ENCODE results near the gene CAST. TPM values are rescaled to one million over a fixed set of nuclear protein-coding genes. Genes with fewer than 3 reads are reported as not detected.
A peak's percentile ranks its signal among the peaks of the same experiment; 100 is the strongest.

Gene CAST
- polyA plus RNA-seq, 3 donors from 2014 or later = 24.0 to 133 (median 59.9) TPM

DNA sequence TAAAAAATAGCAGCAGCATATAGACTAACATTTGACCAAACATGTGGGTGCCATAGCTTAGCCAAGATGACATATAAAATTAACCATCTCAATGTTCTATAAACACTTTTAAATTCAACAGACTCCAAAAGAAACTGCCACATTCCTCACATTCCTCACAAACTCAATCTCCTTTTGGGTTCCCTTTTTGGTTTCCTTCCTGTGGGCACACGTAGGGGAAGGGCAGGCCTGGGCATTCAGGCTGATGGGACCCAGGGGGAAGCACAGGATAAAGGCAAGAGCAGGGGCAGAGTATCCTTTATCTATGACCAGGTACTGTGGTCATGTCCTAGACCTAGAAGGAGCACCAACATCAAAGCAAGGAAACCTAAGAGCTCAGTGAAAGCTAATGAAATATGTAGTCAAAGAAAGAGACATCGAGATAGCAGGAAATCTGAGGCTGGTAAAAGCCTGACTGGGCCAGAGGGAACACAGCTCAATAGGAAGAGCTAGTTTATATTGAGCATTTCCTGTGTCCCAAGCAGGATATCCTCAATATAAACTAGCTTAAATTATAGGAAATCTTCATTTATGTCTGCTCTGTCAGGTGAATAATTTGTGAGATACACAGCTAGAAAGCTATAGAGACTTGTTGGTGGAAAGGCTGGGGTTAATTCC, 159.2 kb downstream of the CAST start:
- peaks cover 0 to 9% (median 6%) of the 10 kb centered on the region in 3 donors for H3K27me3 Mint-ChIP-seq (ENCODE audit: low read depth in 3 of 3)
- H3K27ac Mint-ChIP-seq = no peak overlapping the region
- no peaks in the 10 kb centered on the region for H3K9me3 Mint-ChIP-seq
- no peaks in the 10 kb centered on the region for H3K36me3 Mint-ChIP-seq
- no peak for DNase-seq
- peaks cover 22 to 33% of the 10 kb centered on the region in 2 donors for H3K4me1 Mint-ChIP-seq
- H3K4me3 Mint-ChIP-seq = no peak overlapping the region

DNA sequence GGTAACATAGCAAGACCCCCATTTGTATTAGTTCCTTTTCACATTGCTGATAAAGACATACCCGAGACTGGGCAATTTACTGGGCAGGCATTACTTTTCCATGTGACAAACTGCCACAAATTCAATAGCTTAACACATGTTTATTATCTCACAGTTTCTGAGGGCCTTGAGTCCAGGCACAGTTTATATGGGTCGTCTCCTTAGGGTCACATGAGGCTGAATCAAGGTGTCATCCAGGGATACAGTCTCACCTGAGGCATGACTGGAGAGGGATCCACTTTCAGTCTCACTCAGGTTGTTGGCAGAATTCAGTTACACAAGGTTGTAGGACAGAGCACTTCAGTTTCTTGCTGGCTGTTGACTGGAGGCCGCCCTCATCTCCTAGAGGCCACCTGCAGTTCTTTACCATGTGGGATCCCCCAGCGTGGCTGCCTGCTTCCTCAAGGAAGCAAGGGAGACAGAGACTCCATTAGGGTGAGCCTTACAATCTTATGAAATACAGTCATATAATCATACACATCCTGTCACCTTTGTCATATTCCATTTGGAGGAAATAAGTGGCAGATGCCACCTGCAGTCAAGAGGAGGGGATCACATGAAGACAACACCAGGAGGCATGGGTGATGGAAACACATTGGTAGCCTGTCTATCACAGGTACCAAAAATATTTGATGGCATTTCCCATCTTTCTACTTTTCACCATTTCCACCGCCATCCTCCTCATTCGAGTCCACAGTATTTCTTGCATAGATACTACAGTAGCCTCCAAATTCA, 160.7 kb downstream of the CAST start:
- Mint-ChIP-seq H3K27me3 (ENCODE audit: low read depth in 3 of 3) (peaks cover 0 to 4% (median 1%) of the 10 kb centered on the region in 3 donors), H3K4me1 (peaks cover 8 to 18% of the 10 kb centered on the region in 2 donors), H3K4me3 (no peak overlapping the region), H3K36me3 (no peaks in the 10 kb centered on the region), H3K9me3 (no peaks in the 10 kb centered on the region), H3K27ac (peak overlapping the region in 1 of 6 donors; percentile 81)
- no peak for DNase-seq

DNA sequence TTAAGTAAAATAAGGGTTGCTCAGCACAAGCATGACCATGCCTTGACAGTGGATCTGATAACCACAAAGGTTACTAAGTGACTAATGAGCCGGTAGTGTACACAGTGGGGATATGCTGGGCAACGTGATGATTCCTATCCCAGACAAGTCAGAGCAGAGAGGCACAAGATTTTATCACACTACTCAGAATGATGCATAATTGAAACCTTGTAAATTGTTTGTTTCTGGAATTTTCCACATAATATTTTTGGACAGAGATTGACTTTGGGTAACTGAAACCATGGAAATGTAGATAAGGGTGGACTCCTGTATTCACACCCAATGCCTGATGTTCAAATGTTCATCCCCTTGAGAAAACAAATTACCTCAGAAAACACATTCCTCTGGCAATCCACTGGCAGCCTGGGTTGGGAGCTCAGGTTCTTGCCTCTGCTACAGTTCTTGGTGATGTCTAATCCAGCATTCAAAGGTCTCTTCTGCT, 161.8 kb downstream of the CAST start:
- Mint-ChIP-seq H3K4me3 (no peak overlapping the region), H3K27ac (no peak overlapping the region), H3K4me1 (peaks cover 0 to 11% of the 10 kb centered on the region in 2 donors), H3K27me3 (ENCODE audit: low read depth in 3 of 3) (peaks cover 0 to 4% (median 1%) of the 10 kb centered on the region in 3 donors), H3K9me3 (no peaks in the 10 kb centered on the region), H3K36me3 (no peaks in the 10 kb centered on the region)
- DNase-seq = no peak

Other genes with a start within 250 kb of the CAST start
- not detected for gene PCSK1, start 229.1 kb upstream of the CAST start, polyA plus RNA-seq
- gene ERAP1, start 145.6 kb downstream of the CAST start, polyA plus RNA-seq = 10 to 100 TPM; 44.5 to 81.3 (median 70.8) TPM
- 100 to 1,000 TPM in 1 of 3 donors, 1 to 10 TPM in 2; 3.9 to 129 (median 8.1) TPM for gene ERAP2, start 214.1 kb downstream of the CAST start, polyA plus RNA-seq